ENCODE data around the gene RAPGEF6.
"Not testable (repeated sequence)": the region's sequence is repeated elsewhere in the genome, so short reads cannot be mapped to it uniquely, and the experiment has no call there.

The RAPGEF6 gene

DNA sequence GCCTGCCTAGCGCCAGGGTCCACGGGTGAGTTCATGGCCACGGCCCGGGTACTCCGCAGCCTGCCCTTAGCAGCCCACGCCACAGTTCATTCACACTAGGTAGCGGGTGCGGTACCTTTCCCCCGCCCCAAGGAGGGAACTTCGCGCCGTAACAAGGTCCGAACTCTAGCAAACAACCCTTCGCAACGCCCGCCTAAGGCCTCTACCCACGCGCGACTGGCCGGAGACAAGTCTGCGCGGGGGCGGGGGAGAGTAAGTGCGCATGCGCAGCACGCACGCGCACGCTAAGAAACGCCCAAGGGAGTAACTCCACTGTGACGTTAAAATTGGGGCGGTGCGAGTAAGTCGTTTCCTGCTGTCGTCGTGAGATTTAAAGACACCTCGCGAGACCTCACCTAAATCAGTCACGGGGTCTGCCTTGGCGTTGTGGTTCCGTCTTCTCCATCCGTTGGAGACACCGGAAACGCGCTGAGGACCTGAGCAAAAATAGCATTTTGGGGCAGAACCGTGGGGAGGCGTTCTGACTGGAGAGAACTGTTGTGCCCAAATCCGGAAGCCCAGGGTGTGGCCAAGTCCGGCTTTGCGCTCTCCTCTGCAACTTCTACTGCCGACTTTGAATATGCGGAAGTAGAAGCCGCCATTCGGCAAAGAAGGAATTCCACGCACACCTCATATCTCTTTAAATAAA is at the start of gene RAPGEF6:
TSS of gene RAPGEF6 (minus strand) at position 234 of the 688 bp plus-strand sequence. CDS start at position 35, 199 bp downstream.
- peak; percentile 100 for DNase-seq

GRCh38 chr5:131684595-131684994 is 49.6 kb upstream of the RAPGEF6 start:
- DNase-seq, result no peak

DNA sequence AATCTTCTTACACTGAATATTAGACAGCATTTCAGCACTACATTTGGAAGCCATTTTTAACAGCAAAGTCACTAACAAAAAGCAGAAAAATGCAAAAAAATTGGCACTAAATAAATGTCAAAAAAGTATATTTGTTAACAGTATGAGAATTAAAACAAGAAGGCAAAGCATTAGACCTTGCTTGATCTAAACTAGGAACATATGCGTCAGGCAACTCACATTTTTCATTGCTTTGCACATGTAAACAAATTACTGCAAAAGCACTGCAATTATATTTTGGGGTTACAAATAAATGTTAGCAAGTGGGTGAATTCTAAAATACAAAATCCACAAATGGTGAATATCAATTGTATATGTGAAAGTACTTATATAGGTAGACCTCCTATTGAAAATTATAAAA is 49.0 kb upstream of the RAPGEF6 start:
- no peak for DNase-seq

DNA sequence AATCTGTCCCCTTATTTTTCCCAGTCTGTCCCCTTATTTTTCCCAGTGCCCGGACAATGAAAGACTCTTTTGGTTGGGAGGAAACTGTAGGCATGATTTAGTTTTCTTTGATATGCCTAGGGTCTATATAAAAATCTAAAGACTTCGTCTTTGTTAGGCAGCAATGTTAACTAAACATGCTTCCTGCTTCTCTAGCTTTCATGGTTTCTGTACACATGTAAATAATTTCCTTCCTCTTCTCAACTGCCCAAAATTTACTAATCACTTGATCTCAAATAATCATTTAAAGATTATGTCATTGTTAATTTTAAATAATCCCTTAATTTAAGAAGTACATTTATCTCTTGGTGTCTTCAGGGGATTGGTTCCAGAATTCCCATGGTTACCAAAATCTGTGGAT is 47.8 kb upstream of the RAPGEF6 start:
- DNase-seq, result no peak

- no peak for DNase-seq
These were observed 47.1 kb upstream of the RAPGEF6 start for GRCh38 chr5:131682175-131682574.

DNA sequence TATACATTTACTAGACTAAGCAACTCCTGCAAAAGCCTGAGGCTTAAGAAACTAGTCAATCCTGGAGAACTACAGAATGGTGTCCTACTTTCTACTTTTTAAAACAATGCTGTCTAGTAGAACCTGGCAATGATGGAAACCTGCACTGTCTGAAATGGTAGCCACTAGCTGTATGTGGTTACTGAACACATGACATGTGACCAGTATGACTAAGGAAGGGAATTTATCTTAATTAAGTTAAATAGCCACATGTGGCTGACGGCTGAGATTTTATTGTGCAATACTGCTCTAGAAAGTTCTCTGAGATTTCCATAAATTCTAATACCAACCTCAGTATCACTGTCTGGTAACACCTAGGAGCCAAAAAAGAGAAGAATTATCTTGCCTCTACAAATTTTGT is 44.9 kb upstream of the RAPGEF6 start:
- DNase-seq, result peak; percentile 10

GRCh38 chr5:131678273-131678672 is 43.2 kb upstream of the RAPGEF6 start:
- not testable (repeated sequence) for DNase-seq

DNA sequence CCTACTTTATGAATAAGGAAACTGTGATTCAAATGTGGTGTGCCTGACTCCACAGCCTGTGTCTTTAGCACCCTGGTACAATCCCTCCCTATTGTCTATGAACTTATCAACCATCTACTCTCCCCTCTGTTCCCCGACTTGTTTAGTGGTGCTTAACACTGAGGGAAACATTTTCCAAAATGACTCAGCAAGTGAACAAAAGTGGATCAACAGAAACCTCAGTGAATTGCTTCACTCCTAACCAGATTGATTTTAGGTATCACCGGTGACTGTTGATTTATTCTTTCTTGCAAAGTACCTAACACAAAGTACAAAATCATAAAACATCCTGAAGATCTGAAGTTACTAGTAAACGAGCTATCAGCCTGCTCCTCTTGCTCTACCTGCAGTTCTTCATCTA is 42.1 kb upstream of the RAPGEF6 start:
- DNase-seq, result no peak

- DNase-seq, result no peak
These were observed 37.7 kb upstream of the RAPGEF6 start for GRCh38 chr5:131672776-131673175.

DNA sequence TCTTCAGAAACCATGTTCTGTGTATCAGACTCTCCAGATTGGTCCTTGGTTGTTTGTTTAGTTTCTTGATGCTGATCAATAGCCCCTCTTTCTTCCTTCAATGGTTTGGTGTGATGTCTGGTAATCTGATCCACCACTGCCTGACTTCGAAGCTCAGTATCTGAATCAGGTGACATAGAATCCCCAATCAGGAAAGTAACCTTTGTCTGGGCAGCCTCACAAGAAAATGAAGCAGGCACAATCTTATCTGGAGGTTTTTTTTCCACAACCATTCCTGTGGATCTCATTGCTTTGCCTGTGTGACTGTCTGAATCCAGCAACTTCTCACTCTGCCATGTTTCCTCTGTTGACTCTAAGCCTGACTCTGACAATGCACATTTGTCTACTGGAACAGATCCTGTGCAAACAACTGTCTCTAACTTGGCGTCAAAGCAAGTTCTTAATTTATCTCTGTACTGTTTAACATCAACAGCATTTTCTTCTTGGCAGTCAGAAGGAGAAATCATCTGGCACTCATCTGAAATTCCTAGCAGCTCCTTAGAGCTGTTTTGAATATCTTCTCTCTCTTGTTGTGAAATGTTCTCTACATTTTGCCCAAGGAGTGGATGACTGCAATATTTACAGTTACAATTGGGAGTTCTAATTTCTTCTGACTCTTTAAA is 37.1 kb upstream of the RAPGEF6 start:
- DNase-seq, result peak; percentile 11

- DNase-seq, result no peak
These were observed 36.4 kb upstream of the RAPGEF6 start for GRCh38 chr5:131671409-131671808.

GRCh38 chr5:131664929-131665328 is 29.9 kb upstream of the RAPGEF6 start:
- no peak for DNase-seq

- DNase-seq, result no peak
These were observed 26.9 kb upstream of the RAPGEF6 start for GRCh38 chr5:131661933-131662332.

DNA sequence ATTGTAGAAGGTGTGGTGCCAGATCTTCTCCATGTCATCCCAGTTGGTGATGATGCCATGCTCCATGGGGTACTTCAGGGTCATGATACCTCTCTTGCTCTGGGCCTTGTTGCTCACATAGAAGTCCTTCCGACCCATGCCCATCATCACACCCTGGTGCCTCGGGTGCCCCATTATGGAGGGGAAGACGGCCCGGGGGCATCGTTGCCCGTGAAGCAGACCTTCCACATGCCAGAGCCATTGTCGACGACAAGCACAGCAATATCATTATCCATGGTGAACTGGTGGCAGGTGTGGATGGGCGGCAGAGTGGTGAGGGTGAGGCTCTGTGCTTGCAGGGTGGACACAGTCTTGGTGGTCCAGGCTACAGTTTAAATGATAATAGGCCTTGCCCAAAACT is 24.8 kb upstream of the RAPGEF6 start:
- DNase-seq, result no peak

GRCh38 chr5:131659290-131659689 is 24.3 kb upstream of the RAPGEF6 start:
- no peak for DNase-seq

DNA sequence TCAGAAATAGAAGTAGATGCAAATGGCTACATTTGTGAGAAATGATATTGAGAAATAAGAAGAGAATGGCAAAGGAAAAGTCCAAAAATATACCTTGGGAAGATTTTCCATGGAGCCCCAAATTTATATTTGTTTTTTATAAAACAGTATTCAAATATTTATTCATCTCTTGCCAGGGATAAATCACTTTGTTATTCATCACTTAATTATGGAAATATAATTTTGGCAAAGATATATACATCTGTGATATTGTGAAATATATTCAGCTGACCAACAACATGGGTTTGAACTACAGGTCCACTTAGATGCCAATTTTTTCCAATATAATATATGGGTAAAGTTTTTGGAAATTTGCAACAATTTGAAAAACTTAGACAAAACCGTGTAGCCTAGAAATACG is 19.7 kb upstream of the RAPGEF6 start:
- DNase-seq, result no peak

GRCh38 chr5:131654309-131654708 is 19.3 kb upstream of the RAPGEF6 start:
- no peak for DNase-seq

- no peak for DNase-seq
These were observed 14.1 kb upstream of the RAPGEF6 start for GRCh38 chr5:131649161-131649560.

- DNase-seq, result no peak
These were observed 12.2 kb upstream of the RAPGEF6 start for GRCh38 chr5:131647048-131647769.

DNA sequence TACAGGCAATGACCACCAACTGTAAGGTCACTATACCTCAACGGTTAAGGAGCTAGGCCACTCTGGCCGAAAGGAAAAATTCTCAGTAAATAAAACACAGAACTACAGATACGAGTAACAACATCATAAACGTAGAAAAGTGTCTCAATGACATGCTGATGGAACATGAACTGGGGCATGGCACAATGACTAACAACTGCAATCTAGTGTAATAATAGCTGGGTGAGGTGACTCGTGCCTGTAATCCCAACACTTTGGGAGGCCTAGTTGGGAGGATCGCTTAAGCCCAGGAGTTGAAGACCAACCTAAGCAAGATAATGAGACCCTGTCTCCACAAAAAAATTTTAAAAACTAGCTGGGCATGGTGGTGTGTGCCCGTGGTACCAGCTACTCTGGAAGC is 9.8 kb upstream of the RAPGEF6 start:
- DNase-seq, result no peak

GRCh38 chr5:131644370-131644769 is 9.3 kb upstream of the RAPGEF6 start:
- DNase-seq, result no peak

GRCh38 chr5:131641494-131641893 is 6.5 kb upstream of the RAPGEF6 start:
- no peak for DNase-seq

- DNase-seq, result no peak
These were observed 5.2 kb upstream of the RAPGEF6 start for GRCh38 chr5:131640043-131640856.
